HG02610 (cell line): ENCODE measurements around the gene MECP2.

ENCODE experiments used
- ATAC-seq: cut with Tn5 transposase; IDR thresholded peaks from one replicate; pipeline ENCODE4 v1.9.1; 2021; ENCODE audit warnings: mild to moderate bottlenecking, moderate library complexity; ENCODE audit not compliant: unreplicated experiment

MECP2 gene

GRCh38 chrX:154064637-154065435, 32.7 kb downstream of the MECP2 start:
- no peak for ATAC-seq

- no peak for ATAC-seq
Measured at GRCh38 chrX:154063234-154063633, 34.3 kb downstream of the MECP2 start.

GRCh38 chrX:154061801-154062200, 35.7 kb downstream of the MECP2 start:
- no peak for ATAC-seq

- ATAC-seq: no peak
Measured at GRCh38 chrX:154059729-154060245, 37.7 kb downstream of the MECP2 start.

- no peak for ATAC-seq
Measured at GRCh38 chrX:154059231-154059630, 38.3 kb downstream of the MECP2 start.

GRCh38 chrX:154058214-154058997, 39.1 kb downstream of the MECP2 start:
- no peak for ATAC-seq

- ATAC-seq: no peak
Measured at GRCh38 chrX:154057791-154058190, 39.7 kb downstream of the MECP2 start.

GRCh38 chrX:154056770-154057241, 40.7 kb downstream of the MECP2 start:
- no peak for ATAC-seq

GRCh38 chrX:154051201-154051810, 46.2 kb downstream of the MECP2 start:
- ATAC-seq: no peak

- ATAC-seq: no peak
Measured at GRCh38 chrX:154050113-154050495, 47.4 kb downstream of the MECP2 start.

GRCh38 chrX:154049209-154050112, 48.1 kb downstream of the MECP2 start:
- ATAC-seq: no peak

- no peak for ATAC-seq
Measured at GRCh38 chrX:154048398-154048797, 49.1 kb downstream of the MECP2 start.

GRCh38 chrX:154046940-154047610, 50.4 kb downstream of the MECP2 start:
- no peak for ATAC-seq

GRCh38 chrX:154046031-154046781, 51.3 kb downstream of the MECP2 start:
- ATAC-seq: no peak

GRCh38 chrX:154044091-154044490, 53.4 kb downstream of the MECP2 start:
- ATAC-seq: no peak

GRCh38 chrX:154043003-154043763, 54.3 kb downstream of the MECP2 start:
- no peak for ATAC-seq

GRCh38 chrX:154040863-154041262, 56.7 kb downstream of the MECP2 start:
- no peak for ATAC-seq

GRCh38 chrX:154040307-154040756, 57.2 kb downstream of the MECP2 start:
- no peak for ATAC-seq
